HL-60 (cell line): ENCODE results near the gene ABCB9.

ENCODE experiments used
- DNase-seq, 2 experiments: peaks; one replicate each; pipeline ENCODE4 v3.0.0-alpha.2; 2010 to 2020; ENCODE audit warnings: low read depth in 1 of 2, low spot score in 1 of 2
- H3K27ac ChIP-seq: fragments of 250-450 bp; sonication (Bioruptor Pico); replicated peaks from 2 replicates; pipeline ENCODE4 v1.5.1; 2020; ENCODE audit warnings: mild to moderate bottlenecking, moderate library complexity
- H3K27me3 ChIP-seq: fragments of 250-450 bp; sonication (Bioruptor Pico); 2 replicates; pipeline ENCODE4 v1.5.1; 2021; ENCODE audit warnings: mild to moderate bottlenecking, moderate library complexity; ENCODE audit not compliant: insufficient read depth, poor library complexity, severe bottlenecking
- H3K4me3 ChIP-seq: replicated peaks from 2 replicates; pipeline ENCODE4 v1.5.1; 2011; ENCODE audit warnings: mild to moderate bottlenecking, control low read depth, low read length; ENCODE audit not compliant: insufficient read depth
- CTCF ChIP-seq: IDR thresholded peaks from one replicate; pipeline ENCODE4 v1.5.1; 2011; ENCODE audit warnings: low read length, control low read depth, inconsistent platforms; ENCODE audit not compliant: insufficient read depth
- GABPA ChIP-seq: IDR thresholded peaks from 2 replicates; pipeline ENCODE4 v1.6.1; 2012; ENCODE audit warnings: low read depth
- POLR2AphosphoS5 ChIP-seq: IDR thresholded peaks from 2 replicates; pipeline ENCODE4 v1.6.1; 2012; ENCODE audit warnings: low read depth
- REST ChIP-seq: IDR thresholded peaks from 2 replicates; pipeline ENCODE4 v1.6.1; 2012; ENCODE audit warnings: low read depth; ENCODE audit not compliant: insufficient replicate concordance
- SPI1 ChIP-seq: IDR thresholded peaks from 2 replicates; pipeline ENCODE4 v1.6.1; 2012; ENCODE audit warnings: low read depth, mild to moderate bottlenecking, borderline replicate concordance

ABCB9 gene

GRCh38 chr12:122955156-122955555 is 11.1 kb downstream of the ABCB9 start:
- H3K27ac ChIP-seq, result no peak overlapping the region
- DNase-seq, result no peak

GRCh38 chr12:122951979-122952892 is 14.0 kb downstream of the ABCB9 start:
- H3K4me3 ChIP-seq, result no peak overlapping the region
- TF ChIP-seq SPI1 (no peak), GABPA (no peak), REST (no peak), POLR2AphosphoS5 (no peak), CTCF (peak; percentile 98)
- H3K27ac ChIP-seq, result no peak overlapping the region
- peak in 1 of 2 experiments; percentile 75 for DNase-seq
- no peaks in the 10 kb centered on the region for H3K27me3 ChIP-seq

More at GRCh38 chr12:122955156-122955555, 11.1 kb downstream of the ABCB9 start:
- Histone ChIP-seq H3K27me3 (no peaks in the 10 kb centered on the region), H3K4me3 (no peak overlapping the region)
- no peak for TF ChIP-seq SPI1
- TF ChIP-seq REST, result no peak
- no peak for TF ChIP-seq CTCF
- no peak for TF ChIP-seq GABPA
- TF ChIP-seq POLR2AphosphoS5, result no peak

GRCh38 chr12:122951406-122951805 is 14.9 kb downstream of the ABCB9 start:
- Histone ChIP-seq H3K27me3 (no peaks in the 10 kb centered on the region), H3K4me3 (no peak overlapping the region), H3K27ac (no peak overlapping the region)
- no peak for TF ChIP-seq GABPA
- TF ChIP-seq SPI1, result no peak
- no peak for TF ChIP-seq CTCF
- TF ChIP-seq REST, result no peak
- TF ChIP-seq POLR2AphosphoS5, result no peak
- DNase-seq, result no peak
